ENCODE data around the gene MLKL.

- TF ChIP-seq CTCF (IDR thresholded peaks at IDR 0.05) (no peak), ZFX (IDR thresholded peaks at IDR 0.05; ENCODE audit: borderline replicate concordance) (no peak)
These were observed 58.7 kb downstream of the MLKL start for GRCh38 chr16:74641969-74642368.
